HEK293 (cell line): ENCODE measurements around the gene PDHB.

Experiments
- ZNF133 ChIP-seq: fragments of 450-650 bp; formaldehyde crosslinking; IDR thresholded peaks from 2 replicates; pipeline ENCODE4 v1.5.1; 2016; ENCODE audit warnings: missing biosample characterization, missing genetic modification characterization
- ZNF138 ChIP-seq: fragments of 450-650 bp; formaldehyde crosslinking; IDR thresholded peaks from 2 replicates; pipeline ENCODE4 v1.5.1; 2016; ENCODE audit warnings: missing biosample characterization, missing genetic modification characterization, borderline replicate concordance
- ZNF211 ChIP-seq: fragments of 450-650 bp; formaldehyde crosslinking; IDR thresholded peaks from 2 replicates; pipeline ENCODE4 v1.5.1; 2016; ENCODE audit warnings: low read depth, missing biosample characterization, missing genetic modification characterization
- ZNF24 ChIP-seq: fragments of 450-650 bp; formaldehyde crosslinking; IDR thresholded peaks from 2 replicates; pipeline ENCODE4 v1.5.1; 2016; ENCODE audit warnings: missing biosample characterization, missing genetic modification characterization
- ZNF274 ChIP-seq, 2 experiments: fragments of 200-500 bp in 1 of 2; fragments of 450-650 bp in 1 of 2; sonication (Bioruptor generic) in 1 of 2; formaldehyde crosslinking in 1 of 2; IDR thresholded peaks; 2 replicates each; pipeline versions ENCODE4 v1.5.1 to v1.6.1; 2014 to 2016; ENCODE audit warnings: borderline replicate concordance in 1 of 2, inconsistent platforms in 1 of 2, low read length in 1 of 2, missing biosample characterization in 1 of 2, missing genetic modification characterization in 1 of 2
- TF ChIP-seq, protein P1 (sequence below): fragments of 450-650 bp; formaldehyde crosslinking; IDR thresholded peaks from 2 replicates; pipeline ENCODE4 v1.5.1; 2016; ENCODE audit warnings: missing biosample characterization, missing genetic modification characterization
- TF ChIP-seq, protein P2 (sequence below): fragments of 450-650 bp; formaldehyde crosslinking; IDR thresholded peaks from 2 replicates; pipeline ENCODE4 v1.5.1; 2016; ENCODE audit warnings: missing biosample characterization, missing genetic modification characterization
- TF ChIP-seq, protein P3 (sequence below): fragments of 450-650 bp; formaldehyde crosslinking; conservative IDR thresholded peaks from 2 replicates; pipeline ENCODE4 v1.5.1; 2016; ENCODE audit warnings: low read depth, missing biosample characterization, missing genetic modification characterization

DNA sequence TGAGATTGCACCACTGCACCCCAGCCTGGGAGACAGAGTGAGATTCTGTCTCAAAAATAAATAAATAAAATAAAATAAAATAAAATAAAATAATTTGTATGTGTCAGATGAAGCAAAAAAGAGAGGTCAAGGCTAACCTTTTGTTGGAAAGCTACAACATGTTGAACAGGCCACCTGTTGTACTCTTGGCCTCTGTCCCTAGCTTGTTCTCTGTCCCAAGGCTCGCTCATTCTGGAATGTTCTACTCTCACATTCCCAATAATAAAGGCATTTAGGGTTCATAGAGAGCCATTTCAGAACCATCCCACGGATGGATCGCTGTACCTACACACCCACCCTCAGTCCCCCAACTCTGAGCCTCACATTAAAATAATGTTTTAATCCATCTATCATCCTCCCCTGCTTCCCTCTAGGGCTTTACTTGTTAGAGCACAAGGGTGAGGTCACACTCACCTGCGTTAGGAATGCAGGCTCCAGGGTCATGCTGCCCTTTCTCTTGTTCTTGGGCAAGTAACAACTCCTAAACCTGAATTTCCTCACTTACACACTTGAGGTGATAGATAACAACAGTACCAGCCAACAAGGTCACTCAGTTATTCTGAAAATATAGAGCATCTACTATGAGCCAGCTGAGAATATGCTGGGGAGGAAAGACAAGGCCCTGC, 33.4 kb upstream of the PDHB start:
- TF ChIP-seq, protein P1, sequence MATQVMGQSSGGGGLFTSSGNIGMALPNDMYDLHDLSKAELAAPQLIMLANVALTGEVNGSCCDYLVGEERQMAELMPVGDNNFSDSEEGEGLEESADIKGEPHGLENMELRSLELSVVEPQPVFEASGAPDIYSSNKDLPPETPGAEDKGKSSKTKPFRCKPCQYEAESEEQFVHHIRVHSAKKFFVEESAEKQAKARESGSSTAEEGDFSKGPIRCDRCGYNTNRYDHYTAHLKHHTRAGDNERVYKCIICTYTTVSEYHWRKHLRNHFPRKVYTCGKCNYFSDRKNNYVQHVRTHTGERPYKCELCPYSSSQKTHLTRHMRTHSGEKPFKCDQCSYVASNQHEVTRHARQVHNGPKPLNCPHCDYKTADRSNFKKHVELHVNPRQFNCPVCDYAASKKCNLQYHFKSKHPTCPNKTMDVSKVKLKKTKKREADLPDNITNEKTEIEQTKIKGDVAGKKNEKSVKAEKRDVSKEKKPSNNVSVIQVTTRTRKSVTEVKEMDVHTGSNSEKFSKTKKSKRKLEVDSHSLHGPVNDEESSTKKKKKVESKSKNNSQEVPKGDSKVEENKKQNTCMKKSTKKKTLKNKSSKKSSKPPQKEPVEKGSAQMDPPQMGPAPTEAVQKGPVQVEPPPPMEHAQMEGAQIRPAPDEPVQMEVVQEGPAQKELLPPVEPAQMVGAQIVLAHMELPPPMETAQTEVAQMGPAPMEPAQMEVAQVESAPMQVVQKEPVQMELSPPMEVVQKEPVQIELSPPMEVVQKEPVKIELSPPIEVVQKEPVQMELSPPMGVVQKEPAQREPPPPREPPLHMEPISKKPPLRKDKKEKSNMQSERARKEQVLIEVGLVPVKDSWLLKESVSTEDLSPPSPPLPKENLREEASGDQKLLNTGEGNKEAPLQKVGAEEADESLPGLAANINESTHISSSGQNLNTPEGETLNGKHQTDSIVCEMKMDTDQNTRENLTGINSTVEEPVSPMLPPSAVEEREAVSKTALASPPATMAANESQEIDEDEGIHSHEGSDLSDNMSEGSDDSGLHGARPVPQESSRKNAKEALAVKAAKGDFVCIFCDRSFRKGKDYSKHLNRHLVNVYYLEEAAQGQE (tag by site-specific recombination), result no peak
- no peak for TF ChIP-seq ZNF274 (IDR thresholded peaks at IDR 0.05; ENCODE audit: low read length)
- TF ChIP-seq ZNF274 (tag by site-specific recombination; IDR thresholded peaks at IDR 0.05; ENCODE audit: borderline replicate concordance), result no peak
- TF ChIP-seq, protein P2, sequence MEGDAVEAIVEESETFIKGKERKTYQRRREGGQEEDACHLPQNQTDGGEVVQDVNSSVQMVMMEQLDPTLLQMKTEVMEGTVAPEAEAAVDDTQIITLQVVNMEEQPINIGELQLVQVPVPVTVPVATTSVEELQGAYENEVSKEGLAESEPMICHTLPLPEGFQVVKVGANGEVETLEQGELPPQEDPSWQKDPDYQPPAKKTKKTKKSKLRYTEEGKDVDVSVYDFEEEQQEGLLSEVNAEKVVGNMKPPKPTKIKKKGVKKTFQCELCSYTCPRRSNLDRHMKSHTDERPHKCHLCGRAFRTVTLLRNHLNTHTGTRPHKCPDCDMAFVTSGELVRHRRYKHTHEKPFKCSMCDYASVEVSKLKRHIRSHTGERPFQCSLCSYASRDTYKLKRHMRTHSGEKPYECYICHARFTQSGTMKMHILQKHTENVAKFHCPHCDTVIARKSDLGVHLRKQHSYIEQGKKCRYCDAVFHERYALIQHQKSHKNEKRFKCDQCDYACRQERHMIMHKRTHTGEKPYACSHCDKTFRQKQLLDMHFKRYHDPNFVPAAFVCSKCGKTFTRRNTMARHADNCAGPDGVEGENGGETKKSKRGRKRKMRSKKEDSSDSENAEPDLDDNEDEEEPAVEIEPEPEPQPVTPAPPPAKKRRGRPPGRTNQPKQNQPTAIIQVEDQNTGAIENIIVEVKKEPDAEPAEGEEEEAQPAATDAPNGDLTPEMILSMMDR (tag by site-specific recombination), result no peak
- TF ChIP-seq ZNF138 (tag by site-specific recombination), result no peak
- no peak for TF ChIP-seq ZNF211 (tag by site-specific recombination)
- TF ChIP-seq ZNF133 (tag by site-specific recombination), result no peak
- no peak for TF ChIP-seq ZNF24 (tag by site-specific recombination)
- TF ChIP-seq, protein P3, sequence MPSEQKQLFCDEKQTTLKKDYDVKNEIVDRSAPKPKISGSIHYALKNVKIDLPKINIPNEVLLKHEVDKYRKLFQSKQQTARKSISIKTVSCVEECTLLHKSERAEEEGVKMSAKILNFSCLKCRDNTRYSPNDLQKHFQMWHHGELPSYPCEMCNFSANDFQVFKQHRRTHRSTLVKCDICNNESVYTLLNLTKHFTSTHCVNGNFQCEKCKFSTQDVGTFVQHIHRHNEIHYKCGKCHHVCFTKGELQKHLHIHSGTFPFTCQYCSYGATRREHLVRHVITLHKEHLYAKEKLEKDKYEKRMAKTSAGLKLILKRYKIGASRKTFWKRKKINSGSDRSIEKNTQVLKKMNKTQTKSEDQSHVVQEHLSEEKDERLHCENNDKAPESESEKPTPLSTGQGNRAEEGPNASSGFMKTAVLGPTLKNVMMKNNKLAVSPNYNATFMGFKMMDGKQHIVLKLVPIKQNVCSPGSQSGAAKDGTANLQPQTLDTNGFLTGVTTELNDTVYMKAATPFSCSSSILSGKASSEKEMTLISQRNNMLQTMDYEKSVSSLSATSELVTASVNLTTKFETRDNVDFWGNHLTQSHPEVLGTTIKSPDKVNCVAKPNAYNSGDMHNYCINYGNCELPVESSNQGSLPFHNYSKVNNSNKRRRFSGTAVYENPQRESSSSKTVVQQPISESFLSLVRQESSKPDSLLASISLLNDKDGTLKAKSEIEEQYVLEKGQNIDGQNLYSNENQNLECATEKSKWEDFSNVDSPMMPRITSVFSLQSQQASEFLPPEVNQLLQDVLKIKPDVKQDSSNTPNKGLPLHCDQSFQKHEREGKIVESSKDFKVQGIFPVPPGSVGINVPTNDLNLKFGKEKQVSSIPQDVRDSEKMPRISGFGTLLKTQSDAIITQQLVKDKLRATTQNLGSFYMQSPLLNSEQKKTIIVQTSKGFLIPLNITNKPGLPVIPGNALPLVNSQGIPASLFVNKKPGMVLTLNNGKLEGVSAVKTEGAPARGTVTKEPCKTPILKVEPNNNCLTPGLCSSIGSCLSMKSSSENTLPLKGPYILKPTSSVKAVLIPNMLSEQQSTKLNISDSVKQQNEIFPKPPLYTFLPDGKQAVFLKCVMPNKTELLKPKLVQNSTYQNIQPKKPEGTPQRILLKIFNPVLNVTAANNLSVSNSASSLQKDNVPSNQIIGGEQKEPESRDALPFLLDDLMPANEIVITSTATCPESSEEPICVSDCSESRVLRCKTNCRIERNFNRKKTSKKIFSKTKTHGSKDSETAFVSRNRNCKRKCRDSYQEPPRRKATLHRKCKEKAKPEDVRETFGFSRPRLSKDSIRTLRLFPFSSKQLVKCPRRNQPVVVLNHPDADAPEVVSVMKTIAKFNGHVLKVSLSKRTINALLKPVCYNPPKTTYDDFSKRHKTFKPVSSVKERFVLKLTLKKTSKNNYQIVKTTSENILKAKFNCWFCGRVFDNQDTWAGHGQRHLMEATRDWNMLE (tag by site-specific recombination), result no peak
